Esophagus (tissue), 2 donors: ENCODE results near the gene TMEM238L. TPM values are rescaled to one million over a fixed set of nuclear protein-coding genes. Genes with fewer than 3 reads are reported as not detected.

Experiments
- H3K27ac ChIP-seq, 2 donors: one replicate each; pipeline ENCODE4 v1.5.1; 2013; ENCODE audit warnings: low read depth in 2 of 2, mild to moderate bottlenecking in 2 of 2, inconsistent platforms in 1 of 2, low read length in 1 of 2, moderate library complexity in 1 of 2
- H3K27me3 ChIP-seq, 2 donors: one replicate each; pipeline ENCODE4 v1.6.1; 2013; ENCODE audit warnings: low read length in 2 of 2, control low read depth in 1 of 2, mild to moderate bottlenecking in 1 of 2; ENCODE audit not compliant: insufficient read depth in 2 of 2, control insufficient read depth in 1 of 2
- H3K36me3 ChIP-seq, 2 donors: one replicate each; pipeline ENCODE4 v1.6.1; 2013; ENCODE audit warnings: low read length in 1 of 2; ENCODE audit not compliant: control insufficient read depth in 2 of 2, insufficient read depth in 2 of 2
- H3K4me1 ChIP-seq, 2 donors: one replicate each; pipeline ENCODE4 v1.6.1; 2013; ENCODE audit warnings: low read length in 1 of 2; ENCODE audit not compliant: control insufficient read depth in 2 of 2, insufficient read depth in 2 of 2
- H3K4me3 ChIP-seq, 2 donors: one replicate each; pipeline ENCODE4 v1.5.1; 2013; ENCODE audit warnings: low read length in 2 of 2, mild to moderate bottlenecking in 2 of 2, low read depth in 1 of 2, moderate library complexity in 1 of 2
- H3K9me3 ChIP-seq, 2 donors: one replicate each; pipeline ENCODE4 v1.6.1; 2013; ENCODE audit warnings: mild to moderate bottlenecking in 2 of 2, low read depth in 1 of 2, low read length in 1 of 2, moderate library complexity in 1 of 2; ENCODE audit not compliant: control insufficient read depth in 2 of 2, insufficient read depth in 1 of 2
- WGBS, 2 donors: extraction: QIAGEN DNeasy Blood & Tissue Kit; methylation state at CpG; one replicate each; pipeline ENCODE4 v1.1.7; 2013; 5-methylcytosine and 5-hydroxymethylcytosine counted together
- polyA plus RNA-seq, 2 donors: library from polyadenylated mRNA; stranded (reverse); fragments of 200-250 nt; gene quantifications; one replicate each; pipeline ENCODE4 v1.2.3, GENCODE V29; 2013
- donor health status: healthy with polysubstance abuse.
- donor health status: Bipolar disorder and iron deficiency.

The TMEM238L gene
- polyA plus RNA-seq, 2 donors: 3.8 to 8.1 TPM

GRCh38 chr17:10807704-10808128 lies 3.8 kb upstream of the TMEM238L start:
- peaks cover 0 to 14% of the 10 kb centered on the region in 2 donors for H3K4me1 ChIP-seq
- peak overlapping the region in 1 of 2 donors; percentile 51 for H3K27ac ChIP-seq
- H3K9me3 ChIP-seq: no peaks in the 10 kb centered on the region
- H3K36me3 ChIP-seq: no peaks in the 10 kb centered on the region
- no peak overlapping the region for H3K4me3 ChIP-seq
- 70 to 73% methylated on average over 7 of the region's 7 CpGs for WGBS, 2 donors
- no peaks in the 10 kb centered on the region for H3K27me3 ChIP-seq

- Histone ChIP-seq H3K4me3 (no peak overlapping the region), H3K4me1 (peaks cover 0 to 13% of the 10 kb centered on the region in 2 donors), H3K36me3 (no peaks in the 10 kb centered on the region), H3K27me3 (no peaks in the 10 kb centered on the region), H3K27ac (no peak overlapping the region), H3K9me3 (no peaks in the 10 kb centered on the region)
- whole genome bisulfite sequencing, 2 donors: 71 to 76% methylated on average over 9 of the region's 9 CpGs
Observed at GRCh38 chr17:10806545-10807262, 2.8 kb upstream of the TMEM238L start.

- Histone ChIP-seq H3K36me3 (no peaks in the 10 kb centered on the region), H3K27me3 (no peaks in the 10 kb centered on the region), H3K4me1 (peaks cover 0 to 13% of the 10 kb centered on the region in 2 donors), H3K9me3 (no peaks in the 10 kb centered on the region), H3K4me3 (no peak overlapping the region), H3K27ac (no peak overlapping the region)
- 64 to 75% methylated on average over 6 of the region's 6 CpGs for WGBS, 2 donors
Observed at GRCh38 chr17:10805911-10806310, 2.0 kb upstream of the TMEM238L start.

GRCh38 chr17:10804546-10804945 lies 647 bp upstream of the TMEM238L start:
- H3K27me3 ChIP-seq: no peaks in the 10 kb centered on the region

GRCh38 chr17:10803350-10803749 lies 549 bp downstream of the TMEM238L start:
- H3K4me3 ChIP-seq: peak overlapping the region; percentile 15 to 49
- no peaks in the 10 kb centered on the region for H3K36me3 ChIP-seq
- H3K27ac ChIP-seq: peak overlapping the region; percentile 23 to 67
- no peaks in the 10 kb centered on the region for H3K9me3 ChIP-seq
- WGBS, 2 donors: 54 to 60% methylated on average over 7 of the region's 7 CpGs
- no peaks in the 10 kb centered on the region for H3K27me3 ChIP-seq
- peaks cover 0 to 17% of the 10 kb centered on the region in 2 donors for H3K4me1 ChIP-seq

More at GRCh38 chr17:10804546-10804945, 647 bp upstream of the TMEM238L start:
- no peak overlapping the region for H3K27ac ChIP-seq
- 83 to 85% methylated on average over 7 of the region's 7 CpGs for WGBS, 2 donors
- no peaks in the 10 kb centered on the region for H3K36me3 ChIP-seq
- H3K4me3 ChIP-seq: no peak overlapping the region
- H3K9me3 ChIP-seq: no peaks in the 10 kb centered on the region
- H3K4me1 ChIP-seq: peaks cover 0 to 15% of the 10 kb centered on the region in 2 donors

- H3K4me3 ChIP-seq: peak overlapping the region; percentile 34 to 49
- 60 to 70% methylated on average over 14 of the region's 14 CpGs for WGBS, 2 donors
- peak overlapping the region; percentile 23 to 67 for H3K27ac ChIP-seq
- H3K9me3 ChIP-seq: no peaks in the 10 kb centered on the region
- no peaks in the 10 kb centered on the region for H3K27me3 ChIP-seq
- H3K36me3 ChIP-seq: no peaks in the 10 kb centered on the region
- peaks cover 0 to 19% of the 10 kb centered on the region in 2 donors for H3K4me1 ChIP-seq
Observed at GRCh38 chr17:10802496-10803284, 1.2 kb downstream of the TMEM238L start.

- H3K36me3 ChIP-seq: peaks cover 0 to 2% of the 10 kb centered on the region in 2 donors
- no peaks in the 10 kb centered on the region for H3K27me3 ChIP-seq
- peaks cover 0 to 19% of the 10 kb centered on the region in 2 donors for H3K4me1 ChIP-seq
- no peaks in the 10 kb centered on the region for H3K9me3 ChIP-seq
- 29 to 33% methylated on average over 7 of the region's 7 CpGs for WGBS, 2 donors
- H3K4me3 ChIP-seq: no peak overlapping the region
- H3K27ac ChIP-seq: peak overlapping the region; percentile 86 to 96
Observed at GRCh38 chr17:10799407-10799806, 4.5 kb downstream of the TMEM238L start.

- Histone ChIP-seq H3K36me3 (peaks cover 0 to 2% of the 10 kb centered on the region in 2 donors), H3K27me3 (no peaks in the 10 kb centered on the region), H3K27ac (peak overlapping the region; percentile 86 to 96), H3K9me3 (no peaks in the 10 kb centered on the region), H3K4me3 (no peak overlapping the region), H3K4me1 (peaks cover 0 to 16% of the 10 kb centered on the region in 2 donors)
- WGBS, 2 donors: 46 to 53% methylated on average over 7 of the region's 7 CpGs
Observed at GRCh38 chr17:10798910-10799309, 5.0 kb downstream of the TMEM238L start.

- H3K36me3 ChIP-seq: peaks cover 0 to 2% of the 10 kb centered on the region in 2 donors
- 28 to 32% methylated on average over 3 of the region's 3 CpGs for WGBS, 2 donors
- H3K4me3 ChIP-seq: no peak overlapping the region
- H3K9me3 ChIP-seq: no peaks in the 10 kb centered on the region
- no peaks in the 10 kb centered on the region for H3K27me3 ChIP-seq
- peak overlapping the region; percentile 86 to 96 for H3K27ac ChIP-seq
- H3K4me1 ChIP-seq: peaks cover 0 to 10% of the 10 kb centered on the region in 2 donors
Observed at GRCh38 chr17:10798332-10798749, 5.6 kb downstream of the TMEM238L start.
